HG02623 (cell line): Measurements from ENCODE around the gene RTN4R.

ENCODE experiments used
- ATAC-seq: cut with Tn5 transposase; IDR thresholded peaks from one replicate; pipeline ENCODE4 v1.9.1; 2021; ENCODE audit warnings: moderate library complexity; ENCODE audit not compliant: unreplicated experiment

RTN4R gene

DNA sequence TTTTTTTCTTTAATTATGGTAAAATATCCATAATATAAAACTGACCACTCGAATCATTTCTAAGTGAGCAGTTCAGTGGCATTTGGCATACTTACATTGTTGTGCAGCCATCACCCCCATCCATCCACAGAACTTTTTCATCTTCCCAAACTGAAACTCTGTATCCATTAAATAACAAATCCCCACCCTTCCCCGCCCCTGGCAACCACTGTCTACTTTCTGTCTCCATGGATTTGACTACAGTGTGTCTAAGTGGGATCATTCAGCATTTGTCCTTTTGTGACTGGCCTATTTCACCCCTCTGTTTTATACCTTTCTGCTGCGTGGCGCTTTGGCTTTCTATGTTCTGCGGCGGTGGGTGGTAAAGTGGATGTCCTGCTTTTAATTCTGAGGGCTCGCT is 49.1 kb downstream of the RTN4R start:
- no peak for ATAC-seq

DNA sequence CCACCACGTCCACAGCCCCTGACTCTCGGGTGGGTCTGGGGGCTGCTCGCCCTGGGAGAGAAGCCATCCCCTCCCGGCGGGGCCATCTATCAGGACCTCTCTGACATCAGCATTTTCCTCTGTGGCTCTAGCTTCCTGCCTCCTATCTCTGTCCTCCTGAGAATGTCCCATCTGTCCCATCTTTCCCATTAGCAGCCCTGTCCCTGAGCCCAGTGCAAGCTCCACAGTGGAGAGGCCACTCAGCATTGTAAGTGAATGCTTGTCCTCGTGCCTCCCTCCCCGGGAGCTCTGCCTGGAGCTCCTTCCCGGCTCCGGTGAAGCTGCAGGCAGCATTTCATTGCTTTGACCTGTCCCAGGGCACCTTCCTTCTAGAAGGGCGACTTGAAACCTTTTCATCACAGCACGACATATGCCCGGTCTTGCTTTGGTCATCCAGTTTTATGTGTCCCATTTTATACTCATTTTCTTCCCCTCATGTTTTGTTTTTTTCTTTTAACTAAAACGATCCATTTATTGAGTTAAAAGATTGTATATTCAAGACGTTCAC is 49.7 kb downstream of the RTN4R start:
- no peak for ATAC-seq

DNA sequence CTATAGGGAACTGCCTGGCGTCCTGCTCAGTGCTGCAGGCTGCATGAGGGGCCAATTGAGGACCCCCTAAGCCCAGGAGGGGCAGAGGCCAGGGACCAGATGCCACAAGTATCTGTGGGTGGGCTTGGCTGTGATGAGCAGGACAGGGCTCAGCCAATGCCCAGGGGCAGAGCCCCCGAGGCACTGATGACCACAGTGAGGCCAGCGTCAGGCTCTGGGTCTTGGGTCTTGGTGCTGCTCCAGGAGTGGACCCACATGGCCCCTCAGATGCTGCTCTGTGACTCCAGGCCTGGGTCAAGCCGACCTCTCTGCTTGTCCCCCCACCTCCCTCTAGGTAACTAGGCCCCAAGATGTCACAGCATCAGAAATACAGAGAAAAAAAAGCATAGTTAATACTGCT is 50.6 kb downstream of the RTN4R start:
- no peak for ATAC-seq

DNA sequence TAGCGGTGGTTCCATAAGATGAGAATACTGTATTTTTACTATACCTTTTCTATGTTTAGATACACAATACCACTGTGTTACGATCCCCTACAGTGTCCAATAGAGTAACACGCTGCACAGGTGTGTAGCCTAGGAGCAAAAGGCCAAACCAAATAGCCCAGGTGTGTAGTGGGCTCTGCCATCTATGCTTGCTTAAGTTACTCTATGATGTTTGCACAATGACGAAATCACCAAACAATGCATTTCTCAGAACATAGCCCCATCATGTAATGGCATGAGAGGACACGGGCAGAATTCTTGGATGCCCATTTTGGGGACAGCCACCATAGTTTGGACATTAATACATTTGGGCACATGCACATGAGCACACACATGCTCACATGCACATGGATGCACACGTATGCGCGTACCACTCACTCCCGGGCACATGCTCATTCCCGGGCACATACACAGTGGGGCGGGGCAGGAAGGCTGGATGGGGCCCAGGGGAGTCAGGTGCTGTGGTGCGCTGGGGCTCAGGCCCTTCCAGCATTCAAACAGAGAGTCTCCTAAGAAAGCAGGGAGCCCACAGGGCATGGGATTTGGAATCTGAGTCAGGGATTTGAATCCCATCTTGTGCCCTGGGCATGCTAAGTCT is 51.1 kb downstream of the RTN4R start:
- no peak for ATAC-seq

DNA sequence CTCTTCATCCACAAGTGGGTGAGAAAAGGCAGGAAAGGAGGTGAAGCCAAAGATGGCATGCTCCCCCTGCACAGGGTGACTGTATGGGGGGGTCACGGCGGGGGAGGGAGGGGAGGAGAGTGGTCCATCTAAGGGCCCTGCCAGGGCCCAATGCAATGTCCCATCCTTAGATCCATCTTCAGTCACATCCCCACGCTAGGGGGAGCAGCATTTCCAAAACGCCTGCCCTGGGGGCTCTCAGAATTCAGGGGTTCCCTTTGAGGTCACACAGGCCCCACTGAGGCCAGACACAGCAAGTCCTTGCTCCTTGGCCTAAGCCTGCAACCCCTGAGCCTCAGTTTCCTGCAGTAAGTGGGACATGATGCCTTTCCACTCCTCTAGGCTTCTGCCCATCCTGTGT is 52.4 kb downstream of the RTN4R start:
- no peak for ATAC-seq

DNA sequence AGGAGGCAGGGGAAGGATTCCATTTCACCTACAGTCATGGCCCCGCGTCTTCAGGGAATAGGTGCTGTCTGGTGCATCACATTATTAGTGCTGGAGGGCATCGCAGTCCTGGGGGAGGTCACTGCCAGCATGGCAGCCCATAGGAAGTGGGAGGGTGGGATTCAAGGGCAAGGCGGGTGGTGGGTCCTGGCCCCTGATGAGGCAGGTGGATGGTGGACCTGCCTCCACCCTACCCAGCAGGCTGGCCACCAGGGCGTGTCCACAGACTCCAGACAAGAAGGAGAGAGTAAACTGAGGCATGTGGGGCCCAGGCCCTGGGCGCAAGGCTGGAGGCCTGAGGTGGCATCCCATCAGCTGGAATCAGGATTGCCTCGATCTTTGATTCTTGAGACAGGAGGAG is 53.3 kb downstream of the RTN4R start:
- ATAC-seq, result no peak

DNA sequence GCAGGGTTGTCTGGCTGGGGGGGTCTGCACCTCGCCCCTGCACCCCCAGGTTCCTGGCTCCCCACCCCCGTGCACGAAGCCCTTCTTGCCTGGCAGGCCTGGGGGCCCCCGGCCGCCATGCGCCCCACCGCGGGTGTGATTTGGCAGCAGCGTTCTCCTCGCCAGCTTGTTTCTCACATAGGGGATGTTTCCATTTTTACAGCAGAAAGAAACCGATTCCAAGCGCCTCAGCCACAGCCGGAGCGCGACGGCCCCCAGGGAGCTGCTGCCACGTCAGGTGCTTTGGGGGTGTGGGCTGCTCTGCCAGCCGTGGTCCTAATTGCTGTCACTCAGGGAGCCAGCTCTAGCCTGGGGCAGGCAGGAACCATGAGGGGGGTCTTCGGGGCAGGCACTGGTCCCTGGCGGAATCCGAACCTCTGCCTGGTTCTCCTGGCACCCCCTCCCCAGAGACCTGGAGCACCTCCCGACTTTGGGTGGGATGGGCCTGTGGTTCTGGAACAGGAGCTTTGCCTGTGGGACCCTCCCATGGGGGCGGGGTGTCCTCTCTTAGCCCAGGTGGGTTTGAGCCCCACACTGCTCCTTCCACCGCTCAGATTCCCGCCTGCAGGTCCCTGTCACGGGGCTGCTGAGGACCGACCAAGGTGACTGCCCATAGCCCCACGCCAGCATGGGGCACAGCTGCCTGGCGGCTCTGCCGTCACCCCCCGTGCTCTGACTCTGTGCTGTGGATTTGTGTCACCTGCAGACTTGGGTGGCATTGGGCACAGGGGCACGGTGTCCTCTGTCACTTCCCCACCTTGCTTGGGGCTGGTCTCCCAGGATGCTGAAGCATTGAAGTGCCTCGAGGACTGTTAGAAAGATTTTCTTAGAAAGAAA is 54.0 kb downstream of the RTN4R start:
- ATAC-seq, result no peak

DNA sequence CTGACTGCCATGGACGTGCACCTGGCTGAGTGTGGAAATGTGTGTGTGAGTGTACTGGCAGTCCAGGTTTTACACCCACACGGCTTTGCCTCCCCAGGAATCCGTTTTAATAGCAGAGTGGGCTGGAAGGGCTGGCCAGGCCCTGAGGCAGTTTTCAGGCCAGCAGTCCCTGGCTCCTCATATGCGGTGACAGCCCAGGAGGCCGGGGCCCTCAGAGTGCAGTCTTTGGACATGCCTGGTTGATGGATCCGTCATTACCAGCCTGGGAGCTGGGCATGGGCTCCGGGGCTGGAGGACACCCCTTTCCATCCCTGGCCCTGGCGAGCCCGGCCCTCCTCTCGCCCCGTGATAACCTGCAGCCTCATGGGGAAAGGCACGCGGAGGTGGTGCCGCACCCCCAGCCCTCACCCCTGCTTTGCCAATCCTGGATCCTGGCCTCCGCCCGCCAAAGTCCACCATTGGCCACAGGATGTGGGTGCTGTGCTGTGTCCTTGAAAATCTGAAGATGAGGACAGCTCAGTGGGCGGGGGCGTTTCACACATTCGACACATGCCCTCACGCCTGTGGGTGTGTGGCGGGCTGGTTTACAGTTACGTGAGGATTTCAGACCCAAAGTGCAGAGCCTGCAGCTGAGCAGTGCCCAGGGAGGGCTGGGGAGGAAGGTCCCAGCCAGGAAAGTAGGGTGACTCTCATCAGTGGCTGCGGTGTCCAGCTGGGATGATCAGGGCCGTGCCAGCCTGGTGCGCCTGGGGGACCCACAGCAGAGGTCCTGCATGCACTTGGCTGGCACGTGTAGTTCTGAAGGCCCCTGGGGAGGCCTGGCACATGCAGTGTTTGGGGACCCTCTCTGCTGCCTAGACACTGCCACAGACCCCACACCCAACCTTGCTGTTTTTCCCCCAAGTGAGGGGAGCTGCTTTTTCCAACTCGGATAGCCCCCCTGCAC is 55.1 kb downstream of the RTN4R start:
- no peak for ATAC-seq

DNA sequence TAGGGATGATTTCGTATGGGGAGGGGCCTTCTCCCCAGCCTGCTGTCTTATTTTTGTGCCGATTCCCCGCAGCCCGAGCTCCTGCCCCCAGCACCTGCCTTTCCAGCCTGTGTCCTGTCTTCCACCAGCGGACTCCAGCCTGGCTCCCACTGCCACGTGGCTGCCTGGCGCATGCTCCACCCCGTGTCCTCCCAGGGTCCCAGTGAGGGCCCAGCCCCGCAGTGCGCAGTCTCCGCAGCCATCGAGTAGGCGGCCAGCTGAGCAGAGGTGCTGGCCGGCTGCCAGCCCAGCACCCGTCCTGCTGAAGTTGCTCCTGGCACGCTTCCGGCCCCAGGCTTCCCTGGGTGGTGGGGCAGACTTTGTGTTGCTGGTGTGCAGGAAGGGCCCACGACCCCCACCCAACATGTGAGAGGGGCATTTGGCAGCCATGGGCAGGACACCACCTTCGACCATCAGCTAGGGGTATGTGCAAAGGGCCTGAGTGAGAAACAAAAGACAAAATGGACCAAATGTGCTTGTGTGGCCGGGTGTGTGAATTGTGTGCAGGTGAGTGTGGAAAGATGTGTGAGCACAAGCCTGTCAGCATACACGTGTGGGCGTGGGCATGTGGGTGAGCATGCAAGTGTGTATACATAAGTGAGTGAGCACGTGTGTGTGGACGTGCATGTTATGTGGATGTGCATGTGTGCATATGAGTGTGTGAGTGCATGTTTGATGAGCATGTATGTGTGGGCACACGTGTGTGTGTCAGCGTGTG is 55.9 kb downstream of the RTN4R start:
- no peak for ATAC-seq

DNA sequence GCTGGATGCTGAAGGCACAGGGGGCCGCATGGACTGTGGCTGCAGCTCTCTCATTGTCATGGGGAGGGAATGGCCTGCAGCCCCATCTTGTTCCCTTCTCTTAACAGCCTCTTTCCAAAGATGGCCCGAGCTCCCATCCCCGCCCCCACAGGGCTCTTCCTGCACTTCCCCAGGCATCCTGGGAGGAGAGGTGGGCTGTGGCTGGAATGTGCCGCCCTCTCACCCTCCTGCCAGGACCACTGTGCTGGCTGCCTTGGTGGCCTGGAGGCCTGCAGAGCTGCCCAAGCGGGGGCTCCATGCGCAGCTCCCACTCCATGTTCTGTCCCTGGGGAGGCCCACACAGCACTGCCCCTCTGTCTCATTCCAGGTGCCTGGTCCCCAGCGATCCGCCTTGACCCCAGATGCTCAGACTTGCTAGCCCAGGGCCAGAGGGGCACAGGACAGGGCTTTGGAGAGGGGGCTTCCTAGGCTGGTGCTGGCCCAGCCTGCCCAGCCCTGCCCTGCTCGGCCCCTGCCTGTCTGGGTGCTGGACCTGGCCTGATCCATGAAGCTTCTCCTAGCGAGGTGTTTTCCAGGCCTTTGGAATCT is 56.6 kb downstream of the RTN4R start:
- ATAC-seq, result no peak

DNA sequence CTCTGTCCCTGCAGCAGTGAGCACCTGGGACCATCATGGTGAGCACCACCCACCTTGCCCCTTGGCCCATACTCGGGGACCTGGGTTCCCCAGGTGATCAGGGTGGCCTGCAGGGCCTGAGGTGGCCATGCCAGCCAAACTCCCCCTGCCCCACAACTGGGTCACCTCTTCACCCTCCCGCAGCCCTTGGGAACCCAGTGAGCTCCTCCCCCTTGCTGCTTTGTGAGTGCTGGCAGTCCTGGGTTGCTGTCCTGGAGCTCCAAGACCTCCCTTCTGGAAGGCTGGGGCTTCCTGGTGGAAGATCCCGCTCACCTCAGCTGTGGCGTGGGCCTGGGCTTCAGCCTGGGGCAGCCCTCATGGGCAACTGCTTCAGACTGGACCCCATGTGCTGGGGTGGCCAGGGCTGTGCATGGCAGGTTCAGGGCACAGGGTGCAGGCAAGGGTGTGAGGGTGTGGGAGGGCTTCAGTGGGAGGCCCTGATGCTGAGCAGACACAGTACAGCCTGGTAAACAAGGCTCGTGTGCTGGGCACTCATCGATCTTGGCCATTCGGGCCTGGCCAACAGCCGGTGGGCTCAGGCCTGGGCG is 57.6 kb downstream of the RTN4R start:
- ATAC-seq, result no peak

DNA sequence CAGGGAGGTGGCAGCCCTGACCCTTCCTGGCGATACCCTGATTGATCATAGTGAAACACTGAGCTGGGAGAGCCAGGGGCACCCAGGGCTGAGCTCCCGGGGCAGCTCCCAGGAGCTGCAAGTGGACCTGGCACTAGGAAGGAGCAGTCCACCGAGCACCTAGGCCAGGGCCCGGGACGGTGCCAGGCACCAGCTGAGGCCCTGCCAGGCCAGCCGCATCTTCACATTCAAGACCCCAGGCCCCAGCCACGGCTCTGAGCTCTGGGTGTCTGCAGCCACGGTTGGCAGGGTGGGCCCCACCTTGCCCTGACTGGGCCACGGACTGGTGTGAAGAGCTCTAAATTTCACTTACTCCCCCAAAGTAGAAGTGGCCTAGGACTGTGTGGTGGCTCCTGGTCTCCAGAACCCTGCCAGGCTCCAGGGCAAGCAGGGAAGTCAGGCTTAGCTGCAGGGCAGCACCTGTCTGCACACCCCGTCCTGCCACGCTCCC is 58.3 kb downstream of the RTN4R start:
- no peak for ATAC-seq

DNA sequence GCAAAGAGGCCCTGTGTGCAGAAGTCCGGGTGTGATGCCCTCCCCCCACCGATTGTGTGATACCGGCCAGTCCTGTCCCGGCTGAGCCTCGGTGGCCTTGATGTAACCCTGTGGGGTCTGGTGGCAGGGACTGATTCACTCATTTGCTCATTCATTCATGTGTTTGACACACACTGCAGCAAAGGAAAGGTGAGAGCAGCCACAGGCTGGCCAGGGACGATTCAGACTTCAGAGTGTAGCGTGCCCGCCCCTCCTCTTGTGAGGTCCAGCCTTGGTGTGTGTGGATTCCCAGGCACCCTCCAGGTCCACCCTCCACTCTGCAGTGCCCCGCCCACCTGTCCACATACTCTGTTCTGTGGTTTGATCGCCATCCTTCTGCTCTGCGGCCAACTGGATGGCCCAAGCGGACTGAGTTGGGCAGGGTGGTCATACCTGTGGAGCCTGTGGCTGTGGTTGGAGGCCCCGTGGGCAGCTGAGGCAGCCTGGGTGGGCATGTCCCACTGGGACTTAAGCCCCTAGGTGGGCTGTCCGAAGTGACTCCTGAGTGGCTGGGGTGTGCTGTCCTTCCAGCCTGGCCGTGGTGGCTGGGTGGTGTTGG is 59.3 kb downstream of the RTN4R start:
- no peak for ATAC-seq

DNA sequence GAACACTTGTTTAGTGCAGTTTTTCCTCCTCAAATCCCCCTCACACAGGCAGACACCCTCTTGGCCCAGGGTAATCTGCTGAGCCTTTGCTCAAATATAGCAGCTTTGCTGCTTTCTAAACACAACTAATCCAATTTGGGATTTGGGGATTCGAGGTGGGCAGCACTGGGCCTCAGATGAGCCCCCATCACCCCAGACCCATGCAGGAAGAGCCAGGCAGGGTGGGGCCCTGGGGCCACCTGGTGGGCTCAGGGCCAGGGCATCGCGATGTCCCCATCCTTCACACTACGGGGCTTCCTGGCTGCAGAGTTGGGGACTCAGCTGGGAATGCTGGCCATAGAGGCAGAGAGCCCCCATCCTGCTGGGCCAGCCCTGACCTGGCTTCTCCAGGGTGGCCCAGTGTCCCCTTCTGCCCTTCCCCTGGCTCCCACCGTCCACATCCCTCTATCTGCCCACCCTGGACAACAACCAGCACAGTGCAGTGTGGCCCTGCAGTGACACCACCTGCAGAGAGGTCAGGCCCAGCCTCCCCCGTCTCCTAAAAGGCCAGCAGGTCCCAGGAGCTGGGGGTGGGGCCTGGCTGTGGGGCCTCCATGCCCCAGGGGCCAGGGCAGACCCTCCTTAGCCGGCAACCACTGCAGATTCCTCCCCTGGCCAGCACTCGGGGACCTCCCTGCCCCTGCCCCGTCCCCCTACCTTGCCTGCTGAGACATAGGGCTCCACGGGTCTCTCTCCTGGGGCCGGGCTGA is 60.7 kb downstream of the RTN4R start:
- ATAC-seq, result no peak

DNA sequence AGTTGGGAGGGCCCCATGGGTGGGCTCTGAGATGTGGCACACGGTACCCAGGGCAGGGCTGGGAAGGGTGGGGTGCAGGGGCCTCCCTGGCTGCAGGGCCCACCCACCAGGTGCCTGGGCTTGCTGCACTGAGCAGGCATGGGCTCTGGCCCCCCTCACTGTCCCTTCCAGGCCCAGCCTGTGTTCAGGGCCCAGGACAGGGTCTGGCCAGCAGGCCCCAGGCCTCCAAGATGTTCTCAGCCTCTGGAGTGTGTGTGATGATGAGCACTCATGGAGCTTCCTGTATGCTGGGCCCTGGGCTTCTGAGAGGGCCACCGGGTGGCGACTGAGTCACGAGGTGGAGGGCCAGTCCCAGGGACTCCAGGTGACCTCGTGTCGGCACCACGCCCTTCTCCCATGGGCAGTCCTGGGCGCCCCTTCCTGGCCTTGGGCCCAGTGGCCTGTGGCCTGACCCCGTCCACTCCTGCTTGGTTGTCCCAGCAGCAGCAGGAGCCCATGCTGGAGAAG is 61.4 kb downstream of the RTN4R start:
- ATAC-seq, result no peak

DNA sequence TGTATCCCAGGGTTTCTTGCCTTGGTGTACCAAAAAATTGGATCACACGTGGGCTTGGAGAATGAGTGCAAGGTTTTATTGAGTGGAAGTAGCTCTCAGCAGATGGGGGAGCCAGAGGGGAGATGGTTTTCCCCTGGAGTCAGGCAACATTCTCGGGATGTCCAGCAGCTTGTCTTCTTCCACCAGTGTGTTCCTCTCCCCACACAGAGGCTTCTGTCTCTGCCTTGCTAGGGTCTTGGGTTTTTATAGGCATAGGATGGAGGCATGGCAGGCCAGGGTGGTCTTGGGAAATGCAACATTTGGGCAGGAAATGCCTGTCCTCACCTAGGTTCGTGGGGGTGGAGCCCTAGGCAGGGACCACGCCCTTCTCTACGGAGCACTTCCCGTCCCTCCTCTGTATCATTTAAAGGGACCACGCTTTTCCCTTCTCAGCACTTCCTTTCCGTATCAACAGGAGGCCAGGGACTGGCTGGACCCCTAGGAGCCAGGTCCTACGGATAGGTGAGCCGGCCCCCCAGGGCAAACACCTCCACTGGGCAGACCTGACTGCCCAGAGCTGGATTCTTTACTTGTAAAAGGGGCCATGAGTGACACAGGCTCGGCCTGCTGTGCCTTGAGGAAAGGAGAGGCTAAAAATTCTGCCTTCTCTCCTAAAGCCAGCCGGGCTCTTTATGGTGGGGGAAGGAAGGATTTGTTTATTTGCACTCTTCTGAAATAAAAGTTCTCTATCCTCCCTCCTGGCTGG is 62.0 kb downstream of the RTN4R start:
- peak; percentile 69 for ATAC-seq

DNA sequence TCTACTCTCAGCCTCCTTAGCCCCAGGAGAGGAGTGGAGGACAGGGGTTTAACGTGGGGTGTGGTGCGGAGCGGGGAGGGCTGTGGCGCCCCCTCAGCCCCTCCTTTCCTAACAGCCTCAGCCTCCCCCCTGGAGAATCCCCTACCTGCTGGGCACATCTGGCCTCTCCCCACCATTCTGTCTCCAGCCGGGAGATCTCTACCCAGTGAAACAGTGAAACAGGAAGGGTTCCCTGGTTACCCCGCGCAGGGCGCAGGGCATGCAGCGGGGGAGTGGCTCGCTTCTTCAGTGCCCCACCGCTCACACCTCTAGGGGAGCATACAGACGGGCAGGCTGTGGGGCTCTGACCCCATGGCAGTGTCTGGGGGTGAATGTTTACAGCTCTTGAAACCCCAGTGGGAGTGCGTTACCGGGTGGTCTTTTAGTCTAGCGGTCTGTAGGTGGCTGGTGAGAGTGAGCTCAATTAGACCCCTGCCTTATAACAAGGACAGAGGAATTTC is 62.6 kb downstream of the RTN4R start:
- ATAC-seq, result no peak
